Tibial artery (tissue), 4 donors: ENCODE results near the gene CCDC186.

Source experiments
- DNase-seq, 2 donors: peaks; one replicate each; pipeline ENCODE4 v3.0.0-alpha.2; 2019
- H3K27ac ChIP-seq, 2 donors: fragments of 200-600 bp; sonication (generic) in 1 of 2; 1 replicate in 1 of 2; 2 replicates in 1 of 2; pipeline ENCODE4 v1.5.1; 2018 to 2019; ENCODE audit warnings: mild to moderate bottlenecking in 1 of 2
- H3K27me3 ChIP-seq, 2 donors: fragments of 200-600 bp; sonication (generic) in 1 of 2; one replicate each; pipeline versions ENCODE4 v1.5.1 to v1.6.0; 2016 to 2019
- H3K36me3 ChIP-seq, 3 donors: fragments of 200-600 bp; sonication (generic) in 2 of 3; one replicate each; pipeline ENCODE4 v1.5.1; 2016 to 2019; ENCODE audit warnings: mild to moderate bottlenecking in 2 of 3
- H3K4me1 ChIP-seq, 4 donors: fragments of 200-600 bp; sonication (generic) in 2 of 4; 1 replicate in 3 of 4; 2 replicates in 1 of 4; pipeline ENCODE4 v1.5.1; 2016 to 2019
- H3K4me3 ChIP-seq, 2 donors: fragments of 200-600 bp; sonication (generic) in 1 of 2; 1 replicate in 1 of 2; 2 replicates in 1 of 2; pipeline ENCODE4 v1.5.1; 2018 to 2019; ENCODE audit warnings: mild to moderate bottlenecking in 2 of 2
- H3K9me3 ChIP-seq, 3 donors: fragments of 200-600 bp; sonication (generic) in 1 of 3; one replicate each; pipeline ENCODE4 v1.5.1; 2016 to 2019
- intact Hi-C: fragments of 100-400 bp; cut with DNase I; formaldehyde crosslinking; loops from one replicate; pipeline ENCODE4 v1.15.0; 2023; ENCODE audit warnings: low total_unique reads
- TF ChIP-seq, protein P1 (sequence below), 2 experiments: fragments of 200-600 bp in 1 of 2; fragments of 450-650 bp in 1 of 2; IDR thresholded peaks; one replicate each; pipeline ENCODE4 v1.5.1; 2017 to 2019; ENCODE audit warnings: antibody characterized with exemption in 2 of 2, mild to moderate bottlenecking in 1 of 2, moderate library complexity in 1 of 2

Gene CCDC186

DNA sequence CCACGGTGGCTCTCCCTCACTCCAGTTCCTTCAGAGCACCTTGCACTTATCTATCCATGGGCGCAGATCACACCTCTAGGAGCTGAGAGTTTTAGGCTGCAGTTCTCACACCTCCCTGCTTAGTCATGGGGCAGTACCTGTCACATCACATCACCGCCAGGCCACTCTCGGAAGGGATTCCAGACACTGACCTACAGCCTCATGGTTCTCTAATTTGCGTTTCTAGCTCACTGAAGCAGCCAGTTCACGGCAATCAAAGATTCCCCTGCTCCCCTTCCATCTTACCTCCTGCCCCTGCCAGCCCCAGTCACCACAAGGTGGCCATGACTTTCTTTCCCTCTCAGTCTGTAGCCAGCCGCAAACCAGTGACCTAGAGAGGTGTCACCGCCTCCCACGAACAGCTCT is 96.2 kb downstream of the CCDC186 start:
- Histone ChIP-seq H3K27ac (no peak overlapping the region), H3K4me1 (no peaks in the 10 kb centered on the region), H3K9me3 (no peaks in the 10 kb centered on the region), H3K4me3 (no peak overlapping the region), H3K27me3 (no peaks in the 10 kb centered on the region), H3K36me3 (no peaks in the 10 kb centered on the region)
- DNase-seq: no peak
- intact Hi-C loops: no loop called here
- TF ChIP-seq, protein P1, sequence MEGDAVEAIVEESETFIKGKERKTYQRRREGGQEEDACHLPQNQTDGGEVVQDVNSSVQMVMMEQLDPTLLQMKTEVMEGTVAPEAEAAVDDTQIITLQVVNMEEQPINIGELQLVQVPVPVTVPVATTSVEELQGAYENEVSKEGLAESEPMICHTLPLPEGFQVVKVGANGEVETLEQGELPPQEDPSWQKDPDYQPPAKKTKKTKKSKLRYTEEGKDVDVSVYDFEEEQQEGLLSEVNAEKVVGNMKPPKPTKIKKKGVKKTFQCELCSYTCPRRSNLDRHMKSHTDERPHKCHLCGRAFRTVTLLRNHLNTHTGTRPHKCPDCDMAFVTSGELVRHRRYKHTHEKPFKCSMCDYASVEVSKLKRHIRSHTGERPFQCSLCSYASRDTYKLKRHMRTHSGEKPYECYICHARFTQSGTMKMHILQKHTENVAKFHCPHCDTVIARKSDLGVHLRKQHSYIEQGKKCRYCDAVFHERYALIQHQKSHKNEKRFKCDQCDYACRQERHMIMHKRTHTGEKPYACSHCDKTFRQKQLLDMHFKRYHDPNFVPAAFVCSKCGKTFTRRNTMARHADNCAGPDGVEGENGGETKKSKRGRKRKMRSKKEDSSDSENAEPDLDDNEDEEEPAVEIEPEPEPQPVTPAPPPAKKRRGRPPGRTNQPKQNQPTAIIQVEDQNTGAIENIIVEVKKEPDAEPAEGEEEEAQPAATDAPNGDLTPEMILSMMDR (IDR thresholded peaks at IDR 0.05): no peak

DNA sequence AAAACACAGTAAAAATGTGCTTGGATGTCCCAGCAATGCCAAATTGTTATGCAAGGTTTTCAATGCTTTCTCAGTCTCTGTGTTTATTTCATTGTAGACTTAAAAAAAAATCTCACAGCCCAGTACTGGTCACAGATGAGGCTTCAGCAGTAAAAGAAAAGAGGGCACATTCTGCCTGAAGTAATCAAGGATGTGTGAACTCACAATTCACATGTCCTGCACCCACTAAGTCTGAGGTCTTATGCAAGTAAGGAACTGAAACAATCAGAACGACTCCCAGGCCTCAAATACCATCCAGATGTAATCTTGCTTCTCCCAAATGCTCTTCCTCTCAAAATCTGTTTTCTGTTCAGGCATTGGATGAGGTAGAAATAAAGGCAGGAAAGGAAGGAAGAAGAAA is 96.7 kb downstream of the CCDC186 start:
- no peaks in the 10 kb centered on the region for H3K27me3 ChIP-seq
- no peak for DNase-seq
- no peaks in the 10 kb centered on the region for H3K36me3 ChIP-seq
- H3K4me1 ChIP-seq: no peaks in the 10 kb centered on the region
- no peak overlapping the region for H3K4me3 ChIP-seq
- no peak overlapping the region for H3K27ac ChIP-seq
- H3K9me3 ChIP-seq: no peaks in the 10 kb centered on the region
- TF ChIP-seq, protein P1 (IDR thresholded peaks at IDR 0.05): no peak
- intact Hi-C loops: no loop called here

- TF ChIP-seq, protein P1 (IDR thresholded peaks at IDR 0.05): no peak
- Histone ChIP-seq H3K9me3 (no peaks in the 10 kb centered on the region), H3K36me3 (no peaks in the 10 kb centered on the region), H3K27ac (no peak overlapping the region), H3K4me1 (no peaks in the 10 kb centered on the region), H3K4me3 (no peak overlapping the region), H3K27me3 (no peaks in the 10 kb centered on the region)
- intact Hi-C loops: no loop called here
- no peak for DNase-seq
These were observed 98.9 kb downstream of the CCDC186 start for GRCh38 chr10:114075093-114075492.

DNA sequence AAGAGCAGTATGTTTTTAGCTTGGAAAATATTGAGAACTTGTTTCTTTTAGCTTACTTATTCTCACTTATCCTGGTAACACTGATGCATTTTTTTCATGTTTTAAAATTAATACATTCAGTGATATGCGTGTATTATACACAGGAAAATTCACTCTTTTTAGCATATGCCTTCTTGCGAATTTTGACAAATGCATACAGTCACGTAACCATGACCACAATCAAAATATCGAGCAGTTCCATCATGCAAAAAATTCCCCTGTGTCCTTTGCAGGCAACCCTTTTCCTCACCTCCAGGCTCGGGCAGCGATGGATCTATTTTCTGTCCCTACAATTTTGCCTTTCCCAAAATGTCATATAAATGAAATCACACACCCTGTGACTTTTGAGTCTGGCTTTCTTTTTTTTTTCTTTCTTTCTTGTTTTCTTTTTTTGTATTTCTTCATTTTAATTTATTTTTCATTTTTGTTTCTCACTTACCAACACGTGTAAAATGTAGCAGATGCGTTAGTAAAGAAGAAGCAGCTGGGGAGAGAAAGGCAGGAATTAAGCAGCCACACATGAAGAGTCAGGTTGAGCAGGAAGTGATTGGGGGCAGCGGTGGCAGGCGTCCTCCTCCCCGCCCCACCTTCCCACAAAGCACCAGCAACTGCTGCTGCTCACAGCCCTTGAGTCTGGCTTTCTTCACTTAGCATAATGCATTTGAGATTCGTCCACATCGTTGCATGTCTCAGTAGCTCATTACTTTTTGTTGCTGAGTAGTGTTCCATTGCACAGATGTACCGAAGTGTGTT is 100.4 kb downstream of the CCDC186 start:
- no peak overlapping the region for H3K4me3 ChIP-seq
- H3K36me3 ChIP-seq: no peaks in the 10 kb centered on the region
- H3K9me3 ChIP-seq: no peaks in the 10 kb centered on the region
- no peaks in the 10 kb centered on the region for H3K4me1 ChIP-seq
- no peaks in the 10 kb centered on the region for H3K27me3 ChIP-seq
- DNase-seq: no peak
- TF ChIP-seq, protein P1 (IDR thresholded peaks at IDR 0.05): no peak
- intact Hi-C loops: no loop called here
- H3K27ac ChIP-seq: no peak overlapping the region

DNA sequence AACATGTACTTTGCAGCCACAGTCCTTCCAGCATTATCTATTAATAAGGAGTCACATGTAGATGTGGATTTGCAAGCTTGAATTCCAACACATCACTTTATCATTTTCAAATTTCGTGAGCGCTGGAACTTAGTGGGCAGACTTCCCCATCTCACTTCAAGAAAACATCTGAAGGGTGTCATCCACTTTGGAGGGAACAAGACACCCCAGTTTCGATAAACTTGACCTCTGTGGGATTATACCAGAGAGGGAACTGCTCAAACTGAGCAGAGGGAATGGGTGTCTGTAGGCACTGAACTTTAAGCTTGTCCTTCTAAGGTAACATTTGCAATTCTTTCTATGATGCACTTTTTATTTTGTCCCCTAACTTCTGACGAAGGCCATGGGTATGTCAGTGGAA is 102.8 kb downstream of the CCDC186 start:
- Histone ChIP-seq H3K27me3 (no peaks in the 10 kb centered on the region), H3K27ac (no peak overlapping the region), H3K36me3 (no peaks in the 10 kb centered on the region), H3K4me3 (no peak overlapping the region), H3K9me3 (no peaks in the 10 kb centered on the region), H3K4me1 (peaks cover 0 to 17% (median 7%) of the 10 kb centered on the region in 4 donors)
- TF ChIP-seq, protein P1 (IDR thresholded peaks at IDR 0.05): no peak
- intact Hi-C loops: no loop called here
- DNase-seq: no peak
